ENCODE data around the gene CST8.

DNA sequence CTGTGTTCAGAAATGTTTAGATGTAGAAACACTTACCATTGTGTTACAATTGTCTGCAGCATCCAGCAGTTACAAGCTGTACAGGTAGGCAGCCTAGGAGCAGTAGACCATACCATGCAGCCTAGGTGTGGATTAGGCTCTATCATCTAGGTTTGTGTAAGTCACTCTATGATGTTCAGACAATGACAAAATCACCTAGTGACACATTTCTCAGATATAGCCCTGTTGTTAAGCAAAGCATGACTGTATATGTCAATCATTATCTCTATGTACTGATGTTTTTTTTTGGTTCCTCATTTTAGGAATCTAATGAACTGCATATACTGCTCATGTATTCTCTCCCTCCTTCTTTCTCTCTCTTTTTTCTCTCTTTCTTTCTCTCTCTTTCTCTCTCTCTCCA, 22.2 kb downstream of the CST8 start:
- TF ChIP-seq, protein P1, sequence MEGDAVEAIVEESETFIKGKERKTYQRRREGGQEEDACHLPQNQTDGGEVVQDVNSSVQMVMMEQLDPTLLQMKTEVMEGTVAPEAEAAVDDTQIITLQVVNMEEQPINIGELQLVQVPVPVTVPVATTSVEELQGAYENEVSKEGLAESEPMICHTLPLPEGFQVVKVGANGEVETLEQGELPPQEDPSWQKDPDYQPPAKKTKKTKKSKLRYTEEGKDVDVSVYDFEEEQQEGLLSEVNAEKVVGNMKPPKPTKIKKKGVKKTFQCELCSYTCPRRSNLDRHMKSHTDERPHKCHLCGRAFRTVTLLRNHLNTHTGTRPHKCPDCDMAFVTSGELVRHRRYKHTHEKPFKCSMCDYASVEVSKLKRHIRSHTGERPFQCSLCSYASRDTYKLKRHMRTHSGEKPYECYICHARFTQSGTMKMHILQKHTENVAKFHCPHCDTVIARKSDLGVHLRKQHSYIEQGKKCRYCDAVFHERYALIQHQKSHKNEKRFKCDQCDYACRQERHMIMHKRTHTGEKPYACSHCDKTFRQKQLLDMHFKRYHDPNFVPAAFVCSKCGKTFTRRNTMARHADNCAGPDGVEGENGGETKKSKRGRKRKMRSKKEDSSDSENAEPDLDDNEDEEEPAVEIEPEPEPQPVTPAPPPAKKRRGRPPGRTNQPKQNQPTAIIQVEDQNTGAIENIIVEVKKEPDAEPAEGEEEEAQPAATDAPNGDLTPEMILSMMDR (IDR thresholded peaks at IDR 0.05): no peak
- no peak for TF ChIP-seq POLR2A (IDR thresholded peaks at IDR 0.05)
